PFSK-1 (cell line): ENCODE results near the gene ATG12.

ENCODE experiments used
- FOXP2 ChIP-seq: optimal IDR thresholded peaks from 2 replicates; pipeline ENCODE3; 2011; ENCODE audit warnings: borderline replicate concordance, control low read depth, inconsistent platforms; ENCODE audit not compliant: insufficient read depth; ENCODE audit errors: extremely low read length, extremely low read depth
- POLR2AphosphoS5 ChIP-seq: IDR thresholded peaks from 2 replicates; pipeline ENCODE4 v1.6.1; 2012; ENCODE audit warnings: low read depth, mild to moderate bottlenecking, control low read depth, low read length, moderate library complexity
- REST ChIP-seq, 2 experiments: IDR thresholded peaks; 2 replicates each; pipeline versions ENCODE4 v1.6.1 to v1.8.0; 2011 to 2012; ENCODE audit warnings: low read depth in 2 of 2, low read length in 2 of 2, control low read depth in 1 of 2, inconsistent platforms in 1 of 2, mild to moderate bottlenecking in 1 of 2, moderate library complexity in 1 of 2; ENCODE audit not compliant: insufficient read depth in 1 of 2
- SIN3A ChIP-seq: IDR thresholded peaks from 2 replicates; pipeline ENCODE4 v1.6.1; 2012; ENCODE audit warnings: mild to moderate bottlenecking, low read length, moderate library complexity, borderline replicate concordance; ENCODE audit not compliant: insufficient read depth
- TAF1 ChIP-seq: IDR thresholded peaks from 2 replicates; pipeline ENCODE4 v1.6.1; 2012; ENCODE audit warnings: low read length, control low read depth, borderline replicate concordance; ENCODE audit not compliant: insufficient read depth

The ATG12 gene

DNA sequence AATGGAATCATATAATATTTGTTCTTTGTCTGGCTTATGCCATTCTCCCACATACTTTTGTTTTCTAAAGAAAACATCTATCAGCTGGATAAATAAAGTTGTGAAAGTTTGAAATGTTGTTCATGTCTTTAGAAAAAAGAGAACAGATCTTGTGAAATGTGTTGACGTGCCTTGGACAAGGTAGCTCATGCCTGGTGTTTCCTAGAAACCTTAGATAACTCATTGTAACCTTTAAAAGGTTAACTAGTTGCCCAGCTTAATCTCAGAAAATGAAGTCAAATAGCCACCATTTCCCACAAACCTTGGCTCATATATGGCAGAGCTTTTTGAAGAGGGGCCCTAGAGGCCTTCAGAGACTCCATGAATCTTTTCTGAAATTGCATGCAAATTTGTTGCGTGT, 40.2 kb downstream of the ATG12 start:
- TF ChIP-seq POLR2AphosphoS5, result no peak
- no peak for TF ChIP-seq FOXP2
- no peak for TF ChIP-seq TAF1
- TF ChIP-seq SIN3A, result no peak
- no peak for TF ChIP-seq REST (IDR thresholded peaks at IDR 0.05; ENCODE audit: insufficient read depth in 1 of 2, low read depth in 2 of 2, low read length in 2 of 2)

- TF ChIP-seq FOXP2, result no peak
These were observed 41.3 kb downstream of the ATG12 start for GRCh38 chr5:115800108-115800507.

- no peak for TF ChIP-seq FOXP2
- TF ChIP-seq TAF1, result no peak
- no peak for TF ChIP-seq SIN3A
- TF ChIP-seq POLR2AphosphoS5, result no peak
- no peak for TF ChIP-seq REST (IDR thresholded peaks at IDR 0.05; ENCODE audit: insufficient read depth in 1 of 2, low read depth in 2 of 2, low read length in 2 of 2)
These were observed 43.1 kb downstream of the ATG12 start for GRCh38 chr5:115798252-115798651.

- TF ChIP-seq SIN3A (no peak), POLR2AphosphoS5 (no peak), TAF1 (no peak), REST (IDR thresholded peaks at IDR 0.05; ENCODE audit: insufficient read depth in 1 of 2, low read depth in 2 of 2, low read length in 2 of 2) (no peak), FOXP2 (no peak)
These were observed 44.7 kb downstream of the ATG12 start for GRCh38 chr5:115796656-115797055.

GRCh38 chr5:115795700-115796099, 45.7 kb downstream of the ATG12 start:
- TF ChIP-seq FOXP2, result no peak
- no peak for TF ChIP-seq REST (IDR thresholded peaks at IDR 0.05; ENCODE audit: insufficient read depth in 1 of 2, low read depth in 2 of 2, low read length in 2 of 2)
- TF ChIP-seq POLR2AphosphoS5, result no peak
- no peak for TF ChIP-seq SIN3A
- TF ChIP-seq TAF1, result no peak
